Measurements from ENCODE around the gene PPL.
"Not testable (repeated sequence)": the region's sequence is repeated elsewhere in the genome, so short reads cannot be mapped to it uniquely, and the experiment has no call there.

Gene PPL

GRCh38 chr16:4957720-4958509 lies 21.0 kb upstream of the PPL start, which contains the start of gene SEC14L5:
Gene SEC14L5, plus strand, starts transcription at chr16:4958330. Its CDS starts 994 bp downstream, at chr16:4959324.
- no peak for DNase-seq (ENCODE audit: low read depth)

DNA sequence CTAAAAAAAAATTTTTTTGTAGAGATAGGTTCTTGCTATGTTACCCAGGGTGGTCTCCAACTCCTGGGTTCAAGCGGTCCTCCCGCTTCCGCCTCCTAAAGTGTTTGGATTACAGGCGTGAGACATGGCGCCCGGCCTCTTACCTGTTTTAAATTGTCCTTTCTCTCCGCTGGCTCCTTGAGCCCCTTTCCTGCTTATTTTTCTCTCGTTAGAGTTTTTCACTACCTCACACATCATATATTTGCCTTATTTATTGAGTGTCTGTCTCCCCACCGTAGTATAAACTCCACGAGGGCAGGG lies 20.4 kb upstream of the PPL start:
- no peak for DNase-seq (ENCODE audit: low read depth)

DNA sequence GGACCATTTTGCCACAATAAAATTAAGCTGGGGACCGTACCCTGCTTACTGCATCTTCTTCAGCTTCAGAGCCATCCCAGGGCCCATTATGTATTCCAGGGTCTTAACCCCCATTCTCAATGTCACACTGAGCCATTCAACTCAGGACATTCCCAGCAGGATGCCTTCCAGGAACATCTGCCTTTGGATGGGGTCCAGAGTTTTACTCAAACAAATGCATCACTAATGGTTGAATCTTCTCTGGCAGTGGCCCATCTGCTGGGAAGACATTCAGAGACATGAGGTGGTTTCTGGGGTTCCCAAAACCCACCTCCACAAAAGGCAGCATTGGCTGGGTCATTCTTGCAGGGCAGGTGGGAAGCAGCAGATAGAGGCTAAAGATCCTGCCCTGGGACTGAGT lies 17.8 kb upstream of the PPL start:
- DNase-seq (ENCODE audit: low read depth) = no peak

DNA sequence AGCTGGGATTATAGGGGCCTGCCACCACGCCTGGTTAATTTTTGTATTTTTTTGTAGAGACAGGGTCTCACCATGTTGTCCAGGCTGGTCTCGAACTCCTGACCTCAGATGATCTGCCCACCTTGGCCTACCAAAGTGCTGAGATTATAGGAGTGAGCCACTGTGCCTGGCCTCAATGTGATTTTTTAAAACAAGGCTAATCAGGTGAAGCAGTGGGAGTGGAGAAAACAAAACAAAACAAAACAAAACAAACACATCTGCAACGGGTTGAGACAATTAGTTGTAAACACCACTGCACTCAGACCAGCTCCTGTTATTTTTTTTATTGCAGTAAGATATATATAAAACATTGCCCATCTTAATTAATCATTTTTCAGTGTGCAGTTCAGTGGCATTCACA lies 14.6 kb upstream of the PPL start:
- not testable (repeated sequence) for DNase-seq (ENCODE audit: low read depth)

DNA sequence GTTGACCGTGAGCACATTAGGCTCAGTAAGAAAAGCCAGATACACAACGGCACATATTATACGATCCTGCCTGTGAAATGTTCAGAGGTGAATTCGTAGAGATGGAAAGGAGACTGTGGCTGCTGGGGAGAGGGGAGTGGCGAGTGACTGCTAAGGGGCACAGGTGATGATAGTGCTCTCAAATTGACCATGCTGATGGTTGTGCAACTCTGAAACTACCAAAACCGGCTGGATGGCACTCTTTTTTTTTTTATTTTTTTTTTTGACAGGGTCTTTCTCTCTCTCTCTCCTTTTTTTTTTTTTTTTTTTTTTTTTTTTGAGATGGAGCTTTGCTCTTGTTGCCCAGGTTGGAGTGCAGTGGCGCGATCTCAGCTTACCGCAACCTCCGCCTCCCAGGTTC lies 13.0 kb upstream of the PPL start:
- DNase-seq (ENCODE audit: low read depth) = no peak

GRCh38 chr16:4948903-4949766 lies 12.2 kb upstream of the PPL start:
- no peak for DNase-seq (ENCODE audit: low read depth)

DNA sequence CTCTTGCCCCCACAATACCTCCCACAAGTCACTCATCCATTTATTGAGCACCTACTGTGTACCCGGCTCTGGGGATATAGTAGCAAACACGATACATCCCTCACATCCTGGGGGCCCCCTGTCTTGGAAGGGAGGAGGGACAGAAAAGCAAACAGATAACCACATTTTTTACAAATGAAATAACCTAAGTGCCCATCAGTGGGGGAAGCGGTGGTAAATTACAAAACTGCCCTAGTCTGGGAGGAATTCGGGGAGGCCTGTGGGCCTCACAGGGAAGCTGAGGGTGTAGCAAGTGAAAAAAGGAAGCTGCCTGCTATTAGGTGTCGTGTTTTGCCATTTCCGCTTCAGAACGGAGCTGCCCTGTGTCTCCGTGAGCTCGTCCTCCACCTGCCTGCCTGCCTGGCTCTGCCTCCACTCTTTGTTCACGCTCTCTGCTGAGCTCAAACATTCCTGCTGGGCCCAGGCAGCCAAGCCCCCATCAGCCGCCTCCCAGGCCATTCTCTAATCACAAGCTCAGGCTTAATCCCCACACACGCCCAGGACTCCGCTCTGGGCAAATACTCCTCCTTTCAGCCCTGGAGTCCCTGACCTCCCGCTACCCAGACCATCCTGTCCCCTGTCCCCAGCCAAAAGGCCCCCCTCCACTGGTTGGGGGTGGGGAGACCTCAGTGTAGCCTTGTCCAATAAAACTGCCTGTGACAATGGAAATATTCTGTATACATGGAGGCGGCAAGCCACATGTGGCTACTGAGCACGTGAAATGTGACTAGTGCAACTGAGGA lies 11.0 kb upstream of the PPL start:
- no peak for DNase-seq (ENCODE audit: low read depth)

DNA sequence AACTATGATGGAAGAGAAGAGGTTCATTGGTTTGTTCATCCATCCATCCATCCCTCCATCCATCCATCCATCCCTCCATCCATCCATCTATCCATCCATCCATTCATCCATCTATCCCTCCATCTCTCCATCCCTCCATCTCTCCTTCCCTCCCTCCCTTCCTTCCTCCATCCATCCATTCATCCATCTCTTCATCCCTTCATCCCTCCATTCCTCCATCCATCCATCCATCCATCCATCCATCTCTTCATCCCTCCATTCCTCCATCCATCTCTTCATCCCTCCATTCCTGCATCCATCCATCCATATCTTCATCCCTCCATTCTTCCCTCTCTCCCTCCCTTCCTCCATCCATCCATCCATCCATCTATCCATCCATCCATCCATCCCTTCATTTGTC lies 10.0 kb upstream of the PPL start:
- no peak for DNase-seq (ENCODE audit: low read depth)

DNA sequence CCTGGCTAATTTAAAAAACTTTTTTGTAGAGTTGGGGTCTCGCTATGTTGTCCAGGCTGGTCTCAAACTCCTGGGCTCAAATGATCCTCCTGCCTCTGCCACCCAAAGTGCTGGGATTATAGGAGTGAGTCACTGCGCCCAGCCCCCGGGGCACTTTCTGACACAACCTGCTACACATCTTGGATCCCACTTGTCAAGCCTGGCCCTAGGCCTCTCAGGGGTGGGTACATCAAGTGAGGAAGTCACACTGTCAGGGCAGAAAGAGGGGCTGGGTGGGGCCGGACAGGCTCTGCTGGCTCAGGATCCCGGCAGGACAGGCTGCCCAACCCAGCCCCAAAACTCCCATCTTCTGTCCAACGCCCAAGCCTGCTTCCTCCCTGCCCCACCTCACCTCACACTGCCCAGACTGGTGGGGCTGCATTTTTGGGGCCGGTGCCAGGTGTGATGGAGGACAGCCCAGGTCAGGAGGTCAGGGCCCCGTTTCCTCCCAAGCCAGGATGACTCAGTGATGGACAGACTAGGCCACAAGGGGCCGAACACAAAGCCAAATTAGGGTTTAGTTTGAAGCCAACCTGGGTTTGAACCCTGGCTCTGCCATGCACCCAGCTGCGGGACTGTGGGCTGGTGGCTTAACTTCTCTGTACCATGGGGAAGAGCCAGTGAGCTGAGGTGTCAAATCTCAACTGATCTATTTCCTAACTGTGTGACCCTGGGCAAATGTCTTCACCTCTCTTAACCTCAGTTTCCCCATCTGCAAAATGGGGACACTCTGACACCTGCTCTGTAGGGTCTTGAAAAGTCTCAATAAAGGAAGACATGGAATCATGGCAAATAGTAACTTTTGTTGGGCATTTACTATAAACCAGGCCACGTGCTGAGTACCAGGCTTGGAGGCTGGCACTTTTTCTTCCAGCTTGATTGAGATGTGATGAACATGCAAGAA lies 8.9 kb upstream of the PPL start:
- no peak for DNase-seq (ENCODE audit: low read depth)

DNA sequence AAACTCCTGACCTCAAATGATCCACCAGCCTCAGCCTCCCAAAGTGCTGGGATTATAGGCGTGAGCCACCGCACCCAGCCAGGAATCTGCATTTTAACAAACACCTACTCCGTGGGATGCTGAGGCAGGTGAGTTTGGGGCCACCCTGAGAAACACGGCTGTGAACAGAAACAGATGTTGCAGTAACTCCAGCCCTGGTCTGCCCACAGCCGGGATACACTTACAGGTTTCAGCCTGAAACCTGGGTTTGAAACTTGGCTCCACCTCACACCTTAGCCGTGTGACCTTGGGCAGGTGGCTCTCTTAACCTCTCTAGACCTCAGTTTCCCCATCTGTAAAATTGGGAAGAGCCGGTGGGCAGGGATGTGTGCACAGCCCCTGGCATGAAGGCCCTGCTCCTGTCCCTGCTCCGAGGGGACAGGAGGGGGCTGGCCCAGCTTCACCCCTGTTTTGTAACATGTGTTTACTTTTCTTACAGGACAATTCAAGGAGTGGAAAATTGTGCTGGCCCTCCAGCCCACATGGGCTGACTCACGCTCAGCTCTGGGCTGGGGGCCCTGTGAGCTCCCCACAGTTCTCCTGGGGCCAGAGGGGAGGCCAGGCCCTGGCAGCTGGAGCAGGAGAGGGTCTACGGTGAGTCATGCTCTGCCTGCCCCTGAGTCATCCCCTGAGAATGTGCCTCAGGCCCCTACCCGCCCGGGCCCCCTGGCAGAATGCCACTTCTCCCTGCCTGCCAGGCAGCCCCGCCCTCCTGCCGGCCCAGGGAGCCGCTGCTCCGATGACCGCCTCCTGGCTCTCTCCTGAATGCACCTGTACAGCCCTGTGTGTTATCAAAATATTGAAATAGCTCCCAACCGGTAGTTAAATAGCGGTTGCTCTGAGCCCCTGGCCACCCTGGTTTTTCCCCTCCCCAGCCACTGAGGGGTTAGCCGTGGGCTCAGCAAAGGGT lies 7.7 kb upstream of the PPL start:
- DNase-seq (ENCODE audit: low read depth) = peak; percentile 94

DNA sequence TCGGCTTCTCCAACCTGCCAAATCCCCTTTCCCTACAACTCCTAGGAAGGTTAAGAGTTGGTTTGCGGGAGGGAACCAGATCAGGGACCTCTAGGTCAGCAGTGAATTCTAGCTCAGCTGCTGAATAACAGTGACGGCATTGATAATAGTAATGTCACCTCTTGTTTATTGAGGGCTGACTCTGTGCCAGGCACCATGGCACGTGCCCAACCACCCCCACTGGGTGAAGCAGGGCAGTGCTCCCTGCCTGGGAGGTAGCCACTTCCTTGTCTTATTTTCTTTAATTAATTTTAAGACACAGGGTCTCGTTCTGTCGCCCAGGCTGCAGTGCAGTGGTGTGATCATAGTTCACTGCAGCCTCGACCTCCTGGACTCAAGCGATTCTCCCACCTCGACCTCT lies 5.5 kb upstream of the PPL start:
- DNase-seq (ENCODE audit: low read depth) = no peak

DNA sequence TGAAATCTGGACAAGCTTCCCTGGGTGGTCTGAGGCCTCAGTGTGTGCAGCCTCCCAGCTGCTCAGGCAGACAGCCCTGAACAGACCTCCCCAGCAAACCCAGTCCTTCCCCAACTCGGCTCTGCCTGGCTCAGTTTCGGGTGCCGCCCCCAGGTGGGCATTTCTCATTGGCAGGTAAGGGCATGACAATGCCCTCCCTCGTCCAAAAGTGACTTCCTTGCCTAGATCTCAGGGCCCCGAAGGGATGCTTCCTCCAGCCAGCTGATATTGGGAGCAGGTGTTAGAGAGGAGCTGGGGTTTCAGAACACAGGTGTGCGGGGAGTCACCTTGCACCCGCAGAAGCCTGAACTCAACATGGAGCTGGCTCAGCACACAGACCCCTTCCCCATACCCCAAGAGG lies 3.8 kb upstream of the PPL start:
- no peak for DNase-seq (ENCODE audit: low read depth)

DNA sequence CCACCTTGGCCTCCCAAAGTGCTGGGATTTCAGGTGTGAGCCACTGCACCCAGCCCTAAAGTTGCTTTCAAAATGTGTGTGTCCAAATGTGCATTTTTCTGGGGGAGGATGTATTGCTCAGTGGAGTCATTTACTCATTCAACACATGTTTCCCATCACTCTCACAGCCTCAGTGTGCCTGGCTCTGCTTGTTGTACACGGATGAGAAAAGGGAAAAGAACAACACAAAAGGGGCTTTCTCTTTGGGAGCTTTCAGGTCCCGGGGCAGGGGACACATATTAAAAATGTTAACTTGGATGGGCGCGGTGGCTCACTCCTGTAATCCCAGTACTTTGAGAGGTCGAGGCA lies 1.7 kb upstream of the PPL start:
- no peak for DNase-seq (ENCODE audit: low read depth)

GRCh38 chr16:4937782-4938682 lies 1.1 kb upstream of the PPL start:
- no peak for DNase-seq (ENCODE audit: low read depth)

DNA sequence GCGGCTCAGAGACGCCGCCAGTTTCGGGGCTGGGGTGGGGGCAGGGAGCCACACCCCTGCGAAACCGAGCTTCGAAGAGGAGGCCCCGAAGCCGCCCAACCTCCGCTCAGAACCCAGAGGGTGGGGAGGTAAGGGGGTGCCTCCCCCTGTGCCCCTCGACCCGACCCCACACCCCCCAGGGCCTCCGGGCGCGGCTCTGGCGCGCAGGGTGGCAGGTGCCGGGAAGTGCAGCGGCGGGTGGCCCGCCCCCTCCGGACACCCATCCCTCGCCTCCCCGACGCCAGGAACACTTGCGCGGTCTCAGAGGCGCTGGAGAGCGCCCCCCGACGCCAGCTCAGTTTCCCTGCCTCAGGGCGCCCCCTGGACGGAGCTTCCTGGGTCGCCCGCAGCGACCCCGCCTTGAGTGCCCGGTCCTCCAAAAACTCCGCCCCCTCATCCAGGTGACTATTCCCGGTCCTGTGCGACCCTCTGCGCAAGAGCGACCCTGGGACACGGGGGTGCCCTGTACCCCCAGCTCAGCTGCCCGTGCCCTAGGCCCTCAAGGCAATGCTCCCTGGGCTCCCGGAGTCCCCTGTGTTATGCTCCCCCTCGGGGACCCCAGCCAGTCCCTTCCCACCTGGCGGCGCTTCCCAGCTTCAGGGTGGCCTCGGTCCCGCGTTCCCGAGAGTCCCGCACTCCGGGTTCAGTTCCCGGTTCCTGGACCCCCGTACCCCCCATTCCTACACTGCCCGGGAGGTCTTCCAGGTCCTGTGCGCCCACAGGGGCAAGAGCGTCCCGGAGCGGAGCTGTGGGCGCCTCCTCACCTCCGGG lies 562 bp downstream of the PPL start:
- DNase-seq (ENCODE audit: low read depth) = no peak

- DNase-seq (ENCODE audit: low read depth) = no peak
These were observed 1.6 kb downstream of the PPL start for GRCh38 chr16:4935241-4935855.

- no peak for DNase-seq (ENCODE audit: low read depth)
These were observed 2.4 kb downstream of the PPL start for GRCh38 chr16:4934591-4934990.

DNA sequence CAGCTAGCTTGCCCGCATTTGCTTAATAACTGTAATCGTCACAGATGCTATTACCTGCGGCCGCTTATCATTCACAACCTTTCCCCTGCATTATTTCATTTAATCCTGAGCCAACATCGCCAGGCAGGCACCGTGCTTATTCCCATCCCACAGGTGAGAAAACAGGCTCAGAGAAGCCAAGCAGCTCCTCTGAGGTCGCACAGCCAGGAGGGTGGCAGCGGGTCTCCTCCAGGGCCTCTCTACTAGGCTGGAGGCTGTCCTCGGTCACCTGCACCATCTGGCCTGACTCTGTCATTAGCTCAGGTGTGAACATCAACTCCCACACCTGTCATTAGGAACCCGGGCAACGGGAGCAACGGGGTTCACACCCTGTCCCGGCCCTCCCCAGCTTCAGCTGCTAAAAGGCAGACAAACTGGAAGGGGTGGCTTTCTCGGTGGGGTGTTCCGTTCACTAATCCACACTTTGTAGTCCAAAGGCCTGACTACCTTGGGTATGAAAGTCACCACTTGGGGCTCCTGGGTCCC lies 3.0 kb downstream of the PPL start:
- DNase-seq (ENCODE audit: low read depth) = no peak

All from HS-27A (cell line).